Body of pancreas (tissue), 4 donors: Measurements from ENCODE around the gene NLGN3.

Experiments
- CTCF ChIP-seq, 7 experiments: fragments of 450-650 bp in 4 of 7; fragments of 200-600 bp in 3 of 7; sonication (generic) in 3 of 7; IDR thresholded peaks; one replicate each; pipeline ENCODE4 v1.5.1; 2016 to 2019; ENCODE audit warnings: antibody characterized with exemption in 7 of 7
- POLR2A ChIP-seq, 3 donors: fragments of 450-650 bp; IDR thresholded peaks; one replicate each; pipeline ENCODE4 v1.6.1; 2016; ENCODE audit warnings: antibody characterized with exemption in 3 of 3, mild to moderate bottlenecking in 2 of 3

- no peak for TF ChIP-seq CTCF (IDR thresholded peaks at IDR 0.05)
- no peak for TF ChIP-seq POLR2A (IDR thresholded peaks at IDR 0.05)
Observed at GRCh38 chrX:71131510-71131909, 13.1 kb upstream of the NLGN3 start.
